Frontal cortex (tissue), 4 donors: ENCODE results near the gene SERTAD2. TPM values are rescaled to one million over a fixed set of nuclear protein-coding genes. Genes with fewer than 3 reads are reported as not detected.

Experiments
- DNase-seq, 2 donors: peaks; one replicate each; pipeline ENCODE4 v3.0.0; 2012; ENCODE audit warnings: low spot score in 2 of 2
- FAIRE-seq: peaks from 2 replicates; lab custom pipeline; 2012; peaks lifted over from hg19 to GRCh38; lab: Jason Lieb, UNC
- total RNA-seq: library from RNA; depleted of rRNA; stranded (reverse); fragments of >200 nt; gene quantifications from one replicate; pipeline ENCODE4 v1.2.3, GENCODE V29; 2014
- donor health status: control.
- donor health status: control.
- donor health status: control.

SERTAD2 gene
- total RNA-seq, 1 donor from 2014 or later = 3.7 TPM

GRCh38 chr2:64677530-64677929 lies 23.8 kb upstream of the SERTAD2 start:
- no peak for FAIRE-seq
- no peak for DNase-seq

DNA sequence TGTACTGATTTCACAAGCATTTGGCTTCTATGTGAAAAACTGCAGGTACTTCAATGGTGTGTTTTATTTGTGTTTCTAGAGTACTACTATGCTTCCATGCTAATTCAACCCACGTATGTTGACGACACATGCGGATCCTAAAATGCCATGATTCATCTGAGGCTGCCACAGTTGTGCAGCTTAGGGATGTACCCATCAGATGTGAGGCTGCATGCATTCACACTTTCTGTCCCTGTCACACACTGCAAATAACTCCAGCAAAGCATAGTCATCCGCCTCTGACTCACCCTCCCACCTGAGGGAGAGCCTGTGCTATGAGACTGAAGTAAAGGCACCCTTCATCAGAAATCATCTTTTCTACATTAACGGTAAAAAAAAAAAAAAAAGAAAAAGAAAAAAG lies 22.1 kb upstream of the SERTAD2 start:
- DNase-seq = peak in 1 of 2 donors; percentile 8
- no peak for FAIRE-seq

DNA sequence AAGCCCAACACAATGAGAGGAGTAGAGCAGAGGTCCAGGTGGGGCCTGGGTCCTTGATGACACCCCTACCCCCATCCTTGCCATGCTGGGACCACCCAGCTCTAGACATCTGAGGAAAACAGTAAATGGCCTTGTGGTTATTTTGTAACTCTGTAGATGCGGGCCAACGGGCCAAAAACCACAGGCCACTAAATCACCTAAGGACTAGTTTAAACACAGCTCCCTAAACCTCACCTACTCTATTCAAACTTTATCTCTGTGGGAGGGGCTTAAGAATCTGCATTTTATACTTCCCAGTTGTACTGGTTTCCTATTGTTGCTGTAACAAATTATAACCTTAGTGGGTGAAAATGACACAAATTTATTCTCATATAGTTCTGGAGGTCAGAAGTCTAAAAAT lies 19.0 kb upstream of the SERTAD2 start:
- no peak for DNase-seq
- FAIRE-seq = no peak

- DNase-seq = no peak
- FAIRE-seq = peak; percentile 17
Measured at GRCh38 chr2:64670047-64670446, 16.3 kb upstream of the SERTAD2 start.

DNA sequence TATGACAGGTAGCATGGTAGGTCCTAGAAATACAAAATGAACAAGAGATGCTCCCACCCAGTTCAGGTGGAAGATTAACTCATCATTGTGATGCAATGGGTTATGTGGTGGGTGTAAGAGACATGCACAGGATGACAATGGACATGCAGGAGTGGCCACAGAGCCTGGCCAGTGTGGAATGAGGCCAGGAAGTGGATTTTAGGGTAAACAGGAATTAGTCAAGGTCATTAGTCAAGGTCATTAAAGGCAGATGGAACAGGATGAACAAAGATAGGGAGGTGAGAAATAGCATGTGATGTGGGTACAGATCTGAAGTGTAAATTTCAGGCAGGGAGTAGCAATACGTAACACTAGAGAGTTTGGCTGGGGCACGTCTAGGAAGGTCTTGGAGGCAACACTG lies 15.6 kb upstream of the SERTAD2 start:
- DNase-seq (no peak), FAIRE-seq (no peak)

- DNase-seq (no peak), FAIRE-seq (no peak)
Measured at GRCh38 chr2:64668542-64668941, 14.8 kb upstream of the SERTAD2 start.

- FAIRE-seq (no peak), DNase-seq (no peak)
Measured at GRCh38 chr2:64667535-64667934, 13.8 kb upstream of the SERTAD2 start.

DNA sequence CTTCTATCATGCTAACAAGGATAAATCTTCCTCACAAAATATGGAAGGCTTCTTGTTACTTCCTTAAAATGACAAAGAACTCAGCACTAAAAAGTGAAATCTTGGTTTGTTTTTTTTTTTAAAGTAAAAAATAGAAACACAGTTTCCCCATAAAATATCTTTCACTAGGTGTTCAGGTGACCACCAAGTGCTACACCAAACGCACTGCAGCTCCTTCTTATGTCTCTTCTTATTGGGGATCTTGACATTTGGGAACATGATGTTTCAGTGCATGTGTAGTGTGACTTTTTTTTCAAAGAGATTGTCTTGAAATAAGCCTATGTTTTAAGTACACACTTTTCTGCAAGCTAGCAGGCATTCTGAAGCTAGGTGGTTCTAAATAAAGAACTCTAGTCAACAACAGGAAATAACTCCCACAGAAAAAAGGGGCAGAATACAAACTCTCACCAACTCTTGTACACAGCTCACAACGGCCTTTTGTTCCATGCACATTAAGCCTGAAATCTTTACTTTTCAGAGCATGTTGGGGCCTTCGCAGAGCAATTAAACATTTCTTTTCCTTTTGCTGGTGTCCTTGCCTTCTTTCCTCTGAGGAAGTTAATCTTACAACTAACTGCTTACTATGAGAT lies 13.2 kb upstream of the SERTAD2 start:
- FAIRE-seq (no peak), DNase-seq (no peak)

DNA sequence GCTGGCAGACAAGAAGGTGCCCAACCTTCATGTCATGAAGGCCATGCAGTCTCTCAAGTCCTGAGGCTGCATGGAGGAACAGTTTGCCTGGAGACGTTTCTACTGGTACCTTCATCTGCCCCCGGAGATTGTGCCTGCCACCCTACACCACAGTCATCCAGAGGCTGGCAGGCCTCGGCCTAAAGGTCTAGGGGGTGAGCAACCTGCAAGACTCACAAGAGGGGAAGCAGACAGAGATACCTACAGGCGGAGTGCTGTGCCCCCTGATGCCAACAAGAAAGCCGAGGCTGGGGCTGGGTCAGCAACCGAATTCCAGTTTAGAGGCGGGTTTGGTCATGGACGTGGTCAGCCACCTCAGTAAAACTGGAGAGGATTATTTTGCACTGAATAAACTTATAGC lies 12.0 kb upstream of the SERTAD2 start:
- no peak for FAIRE-seq

GRCh38 chr2:64663402-64663801 lies 9.7 kb upstream of the SERTAD2 start:
- no peak for FAIRE-seq
- DNase-seq = no peak

More for the DNA sequence above, 12.0 kb upstream of the SERTAD2 start:
- DNase-seq = no peak

GRCh38 chr2:64661741-64662169 lies 8.0 kb upstream of the SERTAD2 start:
- no peak for FAIRE-seq
- DNase-seq = no peak

- no peak for FAIRE-seq
- DNase-seq = no peak
Measured at GRCh38 chr2:64659252-64659651, 5.5 kb upstream of the SERTAD2 start.

GRCh38 chr2:64658269-64658668 lies 4.6 kb upstream of the SERTAD2 start:
- no peak for DNase-seq
- FAIRE-seq = no peak

DNA sequence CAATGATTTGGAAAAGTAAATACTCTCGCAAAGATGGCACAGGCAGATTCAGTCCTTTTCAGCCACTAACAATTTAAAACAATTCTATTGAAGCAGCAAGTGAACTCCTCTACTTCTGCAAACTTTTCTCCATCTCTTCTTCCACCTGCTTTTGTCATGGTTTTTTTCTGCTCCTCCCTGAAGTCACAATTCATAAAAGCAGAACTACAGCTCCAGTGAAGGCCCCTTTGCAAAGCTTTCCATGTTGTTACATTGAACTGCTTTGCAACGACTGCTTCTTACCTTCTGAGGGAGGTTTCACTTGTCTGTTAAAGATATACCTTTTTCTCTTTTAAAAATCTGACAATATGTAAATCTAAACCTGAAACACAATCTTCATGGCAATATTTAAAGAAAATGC lies 3.7 kb upstream of the SERTAD2 start:
- FAIRE-seq (no peak), DNase-seq (no peak)

- FAIRE-seq (no peak), DNase-seq (no peak)
Measured at GRCh38 chr2:64656379-64656778, 2.7 kb upstream of the SERTAD2 start.

DNA sequence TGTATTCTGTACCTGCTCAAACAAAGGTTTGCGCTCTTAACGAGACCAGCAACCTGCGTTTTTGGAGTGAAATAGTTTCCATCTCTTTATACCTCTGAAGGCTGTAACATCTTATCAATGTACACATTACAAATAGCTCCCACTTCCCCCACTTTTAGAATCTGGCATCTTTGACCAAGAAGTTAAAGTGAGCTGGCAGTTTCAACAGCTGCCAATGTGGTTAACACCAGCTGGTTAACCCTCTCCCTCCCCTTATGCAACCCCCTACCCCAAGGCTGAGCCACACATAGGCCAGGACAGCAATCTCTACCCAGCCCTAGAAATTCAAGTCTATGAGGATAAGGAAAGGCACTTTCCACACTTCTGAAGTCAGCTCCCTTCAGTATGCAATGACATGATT lies 2.2 kb upstream of the SERTAD2 start:
- no peak for FAIRE-seq
- no peak for DNase-seq

DNA sequence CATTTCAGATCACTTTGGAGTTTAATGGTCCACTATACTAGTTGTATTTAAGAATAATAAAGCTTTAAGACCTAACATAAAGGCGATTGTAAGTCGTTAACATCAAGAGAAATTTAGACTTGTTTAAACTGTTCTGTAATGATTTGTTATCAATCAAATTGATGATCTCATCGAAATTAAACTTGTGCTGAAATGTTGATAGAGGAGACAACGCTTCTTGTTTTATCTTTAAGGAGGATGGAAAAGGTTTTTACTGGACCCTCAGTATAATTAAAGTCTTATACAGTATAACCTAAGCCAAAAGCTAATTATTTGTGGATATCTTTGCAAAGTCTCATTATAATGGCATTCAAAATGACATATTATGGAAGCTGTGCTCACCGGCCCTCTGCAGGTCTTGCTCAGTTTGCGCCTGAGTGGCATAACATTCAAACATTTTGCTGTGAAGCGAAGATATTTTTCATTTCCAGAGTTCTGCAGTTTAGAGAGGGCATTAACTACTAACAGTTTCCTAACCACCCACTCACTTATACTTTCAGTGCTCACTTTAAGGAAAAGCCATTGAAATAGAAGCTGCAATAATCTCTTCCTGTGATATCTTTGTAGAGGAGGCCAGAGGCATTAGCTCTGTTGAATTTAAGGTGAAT lies 1.4 kb upstream of the SERTAD2 start:
- FAIRE-seq (no peak), DNase-seq (no peak)

GRCh38 chr2:64654063-64654811 lies 524 bp upstream of the SERTAD2 start:
- DNase-seq = no peak
- no peak for FAIRE-seq

GRCh38 chr2:64652231-64653108 lies 1.2 kb downstream of the SERTAD2 start:
- DNase-seq (peak in 1 of 2 donors; percentile 25), FAIRE-seq (no peak)

GRCh38 chr2:64651590-64651989 lies 2.1 kb downstream of the SERTAD2 start:
- no peak for FAIRE-seq
- no peak for DNase-seq
